WERI-Rb-1 (cell line): ENCODE data around the gene UBE2G2.

ENCODE experiments used
- DNase-seq: peaks from one replicate; pipeline ENCODE4 v3.0.0-alpha.2; 2020
- H3K27ac ChIP-seq: fragments of 250-450 bp; sonication (Bioruptor Pico); 2 replicates; pipeline ENCODE4 v1.5.1; 2020; ENCODE audit warnings: mild to moderate bottlenecking, moderate library complexity
- H3K27me3 ChIP-seq: fragments of 250-450 bp; sonication (Bioruptor Pico); 2 replicates; pipeline ENCODE4 v1.5.1; 2021; ENCODE audit warnings: mild to moderate bottlenecking, low read depth, moderate library complexity; ENCODE audit not compliant: insufficient read depth, severe bottlenecking
- H3K36me3 ChIP-seq: fragments of 250-450 bp; sonication (Bioruptor Pico); 2 replicates; pipeline ENCODE4 v1.5.1; 2020; ENCODE audit warnings: mild to moderate bottlenecking, moderate library complexity
- H3K4me3 ChIP-seq: 2 replicates; pipeline ENCODE4 v1.5.1; 2011; ENCODE audit warnings: low read depth, mild to moderate bottlenecking, control low read depth, low read length
- H3K9me3 ChIP-seq: fragments of 250-450 bp; sonication (Bioruptor Pico); 2 replicates; pipeline ENCODE4 v1.5.1; 2021; ENCODE audit warnings: mild to moderate bottlenecking, moderate library complexity; ENCODE audit not compliant: severe bottlenecking
- TF ChIP-seq, protein P1 (sequence below): IDR thresholded peaks from 2 replicates; pipeline ENCODE4 v1.5.1; 2011; ENCODE audit warnings: low read depth, mild to moderate bottlenecking, control low read depth, inconsistent platforms, low read length

UBE2G2 gene, protein sequence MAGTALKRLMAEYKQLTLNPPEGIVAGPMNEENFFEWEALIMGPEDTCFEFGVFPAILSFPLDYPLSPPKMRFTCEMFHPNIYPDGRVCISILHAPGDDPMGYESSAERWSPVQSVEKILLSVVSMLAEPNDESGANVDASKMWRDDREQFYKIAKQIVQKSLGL

DNA sequence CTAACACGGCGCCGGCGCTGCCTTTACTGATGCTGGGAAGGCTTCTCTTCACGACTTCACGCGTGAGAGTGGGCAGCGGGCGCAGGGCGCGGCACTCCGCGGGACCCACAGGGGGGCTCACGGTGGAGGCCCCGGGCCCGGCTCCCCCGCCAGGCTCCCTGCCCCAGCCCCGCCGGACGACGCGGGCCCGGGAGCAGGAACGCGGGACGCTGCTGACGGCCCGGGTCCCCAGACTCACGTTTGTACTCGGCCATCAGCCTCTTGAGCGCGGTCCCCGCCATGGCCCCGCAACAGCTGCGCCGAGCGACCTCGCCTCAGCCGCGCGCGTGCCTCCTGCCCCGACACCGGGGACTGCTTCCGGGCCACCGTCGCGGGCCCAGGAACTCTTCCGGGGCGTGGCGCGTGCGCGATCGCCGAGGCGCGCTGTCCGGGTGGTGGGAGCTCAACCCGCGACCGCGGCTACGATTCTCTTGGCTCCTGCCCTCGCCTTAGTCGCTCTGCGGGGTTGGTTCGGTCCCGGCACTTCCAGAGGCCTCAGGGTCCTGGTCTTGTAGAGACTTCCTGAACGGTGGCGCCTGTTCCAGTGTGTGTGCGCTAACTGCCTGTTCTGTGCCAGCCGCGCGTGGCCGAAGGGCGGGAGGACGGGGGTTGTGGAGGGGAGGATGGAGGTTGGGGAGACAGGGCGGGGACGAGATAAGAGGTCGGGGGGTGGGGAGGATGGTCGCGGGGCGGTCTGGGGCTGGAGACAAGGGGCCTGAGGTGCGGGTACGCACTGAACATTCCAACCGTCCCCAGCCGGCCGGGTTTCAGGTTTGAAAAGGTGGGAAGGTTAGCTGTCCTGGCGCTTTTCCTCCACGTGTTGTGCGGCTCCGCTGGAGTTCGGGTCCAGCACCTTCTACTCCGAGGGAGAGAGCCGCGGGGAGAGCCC is at the start of gene UBE2G2:
UBE2G2 (minus strand) TSS at position 353 of the 928 bp plus-strand sequence; CDS start at position 281, 72 bp downstream.
- Histone ChIP-seq H3K27ac (peak within 1 kb of the TSS; percentile 89), H3K4me3 (peak within 1 kb of the TSS; percentile 84), H3K9me3 (no peaks in the 10 kb centered on the region), H3K27me3 (no peaks in the 10 kb centered on the region), H3K36me3 (peaks cover 62% of the 10 kb centered on the region)
- TF ChIP-seq, protein P1, sequence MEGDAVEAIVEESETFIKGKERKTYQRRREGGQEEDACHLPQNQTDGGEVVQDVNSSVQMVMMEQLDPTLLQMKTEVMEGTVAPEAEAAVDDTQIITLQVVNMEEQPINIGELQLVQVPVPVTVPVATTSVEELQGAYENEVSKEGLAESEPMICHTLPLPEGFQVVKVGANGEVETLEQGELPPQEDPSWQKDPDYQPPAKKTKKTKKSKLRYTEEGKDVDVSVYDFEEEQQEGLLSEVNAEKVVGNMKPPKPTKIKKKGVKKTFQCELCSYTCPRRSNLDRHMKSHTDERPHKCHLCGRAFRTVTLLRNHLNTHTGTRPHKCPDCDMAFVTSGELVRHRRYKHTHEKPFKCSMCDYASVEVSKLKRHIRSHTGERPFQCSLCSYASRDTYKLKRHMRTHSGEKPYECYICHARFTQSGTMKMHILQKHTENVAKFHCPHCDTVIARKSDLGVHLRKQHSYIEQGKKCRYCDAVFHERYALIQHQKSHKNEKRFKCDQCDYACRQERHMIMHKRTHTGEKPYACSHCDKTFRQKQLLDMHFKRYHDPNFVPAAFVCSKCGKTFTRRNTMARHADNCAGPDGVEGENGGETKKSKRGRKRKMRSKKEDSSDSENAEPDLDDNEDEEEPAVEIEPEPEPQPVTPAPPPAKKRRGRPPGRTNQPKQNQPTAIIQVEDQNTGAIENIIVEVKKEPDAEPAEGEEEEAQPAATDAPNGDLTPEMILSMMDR = no peak
- DNase-seq = peak; percentile 91

DNA sequence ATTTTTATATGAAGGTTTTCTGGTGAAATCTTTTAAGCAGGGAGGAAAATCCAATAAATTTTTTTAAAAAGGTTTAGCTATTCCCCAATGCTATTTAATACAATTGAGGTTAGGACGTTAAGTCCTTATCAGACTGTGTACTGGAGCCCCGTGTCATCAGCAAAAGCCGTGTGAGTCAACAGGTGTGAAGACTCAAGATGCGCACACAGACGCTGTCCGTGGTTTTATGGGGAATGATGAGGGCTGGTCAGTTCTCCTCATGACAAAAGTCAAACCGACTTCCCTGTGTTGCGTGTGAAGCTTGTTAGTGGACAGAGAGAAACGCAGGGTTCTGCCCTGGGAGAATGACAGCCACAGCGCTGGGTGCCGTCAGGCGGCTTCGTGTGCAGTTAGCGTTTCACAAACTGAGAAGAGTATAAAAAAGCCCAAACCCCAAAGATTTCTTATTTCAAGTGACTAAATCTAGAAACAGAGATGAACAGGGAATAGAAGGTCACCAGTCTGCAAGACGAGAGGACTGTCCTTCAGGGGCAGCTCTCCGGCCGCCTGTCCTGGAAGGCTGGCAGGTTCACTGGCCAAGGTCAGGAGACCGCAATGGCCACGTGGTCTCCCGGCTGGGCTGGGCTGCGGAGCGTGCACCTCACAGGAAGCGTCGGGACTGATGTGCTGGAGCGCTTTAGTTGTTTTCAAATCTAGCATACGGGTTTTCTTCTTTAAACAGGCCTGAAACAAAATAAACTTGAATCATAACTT is 49.5 kb upstream of the UBE2G2 start:
- H3K27ac ChIP-seq = no peak overlapping the region
- peaks cover 73% of the 10 kb centered on the region for H3K36me3 ChIP-seq
- H3K9me3 ChIP-seq = no peaks in the 10 kb centered on the region
- TF ChIP-seq, protein P1 = no peak
- no peak for DNase-seq
- H3K27me3 ChIP-seq = no peaks in the 10 kb centered on the region
- H3K4me3 ChIP-seq = no peak overlapping the region

DNA sequence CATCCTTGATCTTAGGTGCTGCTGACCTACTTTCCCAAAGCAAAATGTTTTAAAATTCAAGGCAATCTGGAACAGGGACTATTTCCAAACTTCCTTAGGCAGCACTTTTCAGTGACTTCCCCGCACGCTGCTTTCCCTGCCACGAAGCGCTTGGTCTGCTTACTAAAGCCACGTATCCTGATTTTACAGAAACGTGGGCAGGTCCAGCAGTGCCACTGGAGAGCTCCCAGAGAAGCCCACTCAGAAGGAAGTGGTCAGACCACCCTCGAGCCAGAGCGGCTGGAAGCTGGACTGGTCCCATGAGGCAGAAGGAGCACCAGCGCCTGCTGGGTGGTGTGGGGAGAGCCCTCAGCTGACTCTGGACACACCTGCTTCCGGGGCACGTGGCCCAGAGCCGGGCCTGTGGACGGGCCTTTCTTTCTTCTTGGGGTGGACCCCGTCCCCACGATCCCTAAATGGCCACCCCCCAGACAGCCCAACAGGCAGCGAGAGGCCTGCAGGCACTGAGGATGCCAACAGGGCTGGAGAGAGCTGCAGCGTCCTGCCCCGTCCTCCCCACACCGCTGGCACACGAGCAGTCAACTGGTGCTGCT is 48.7 kb upstream of the UBE2G2 start:
- no peak overlapping the region for H3K4me3 ChIP-seq
- peaks cover 65% of the 10 kb centered on the region for H3K36me3 ChIP-seq
- TF ChIP-seq, protein P1 = no peak
- H3K27me3 ChIP-seq = no peaks in the 10 kb centered on the region
- H3K27ac ChIP-seq = no peak overlapping the region
- H3K9me3 ChIP-seq = no peaks in the 10 kb centered on the region
- DNase-seq = no peak

DNA sequence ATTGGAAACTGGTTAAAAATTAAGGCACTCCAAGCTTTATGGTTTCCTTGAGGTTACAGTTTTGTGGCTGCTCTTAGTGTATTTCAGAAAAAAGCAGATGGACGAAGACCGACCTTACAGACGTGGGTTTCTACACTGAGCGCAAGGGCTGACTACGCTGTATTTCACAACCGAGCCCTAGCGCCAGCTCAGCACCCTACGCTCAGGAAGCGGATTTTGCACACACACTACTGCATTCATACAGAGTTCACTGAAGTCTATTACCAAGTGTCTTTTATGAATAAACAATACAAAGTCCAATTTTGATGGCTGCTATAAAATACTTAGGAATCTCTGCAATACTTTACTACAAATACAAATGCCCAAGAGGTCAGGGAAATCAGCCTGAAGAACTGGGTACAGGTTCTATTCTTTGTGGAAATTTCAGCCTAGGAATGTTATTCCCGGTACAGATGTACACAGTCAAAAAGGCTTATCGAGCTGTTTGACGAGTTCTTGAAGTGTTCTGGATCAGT is 48.1 kb upstream of the UBE2G2 start:
- H3K4me3 ChIP-seq = no peak overlapping the region
- peaks cover 59% of the 10 kb centered on the region for H3K36me3 ChIP-seq
- no peak overlapping the region for H3K27ac ChIP-seq
- DNase-seq = no peak
- no peaks in the 10 kb centered on the region for H3K27me3 ChIP-seq
- TF ChIP-seq, protein P1 = no peak
- no peaks in the 10 kb centered on the region for H3K9me3 ChIP-seq

DNA sequence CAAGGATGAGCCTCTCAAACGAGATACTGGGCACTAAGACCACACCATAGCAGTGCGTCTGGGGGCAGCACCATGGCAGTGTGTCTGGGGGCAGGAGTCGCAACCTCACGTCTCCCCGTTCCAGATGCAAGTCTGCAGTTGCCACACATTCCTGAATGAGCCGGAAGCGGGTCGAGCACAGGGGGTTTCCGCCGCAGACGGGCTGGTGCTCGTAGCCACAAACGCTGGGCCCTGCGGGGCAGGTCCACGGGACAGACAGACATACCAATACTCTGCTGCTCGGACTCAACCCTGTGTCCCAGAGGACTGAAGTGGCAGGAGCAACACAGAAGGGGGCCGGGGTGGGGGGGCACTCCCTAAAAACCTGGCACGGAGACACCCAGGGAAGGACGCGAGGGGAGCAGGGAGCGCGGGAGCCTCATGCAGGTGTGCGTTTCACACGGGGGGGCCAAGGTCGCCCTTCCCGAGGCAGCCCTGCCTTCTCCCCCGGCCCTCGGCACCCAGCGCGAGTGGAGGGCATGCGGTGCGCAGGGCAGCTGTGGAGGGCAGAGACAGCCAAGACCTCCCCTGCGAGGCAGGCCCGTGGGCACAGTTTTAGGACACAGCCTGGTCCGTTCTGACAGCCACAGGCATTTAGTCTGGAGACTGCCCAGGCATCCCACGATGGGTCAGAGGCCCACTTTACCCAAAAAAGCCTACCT is 47.4 kb upstream of the UBE2G2 start:
- Histone ChIP-seq H3K27me3 (no peaks in the 10 kb centered on the region), H3K4me3 (no peak overlapping the region), H3K9me3 (no peaks in the 10 kb centered on the region), H3K36me3 (peaks cover 52% of the 10 kb centered on the region), H3K27ac (no peak overlapping the region)
- no peak for DNase-seq
- TF ChIP-seq, protein P1 = no peak
